NCI-H2081 (cell line): ENCODE results near the gene CLEC18A.
A peak's percentile ranks its signal among the peaks of the same experiment; 100 is the strongest.
"Not testable (repeated sequence)": the region's sequence is repeated elsewhere in the genome, so short reads cannot be mapped to it uniquely, and the experiment has no call there.

ENCODE experiments used
- DNase-seq, 2 experiments: peaks; one replicate each; lab custom pipeline; 2025; lab: John Stamatoyannopoulos, UW

CLEC18A gene

GRCh38 chr16:69951017-69951671 is at the start of gene CLEC18A:
Gene CLEC18A, plus strand, starts transcription at chr16:69951334. Its CDS starts 33 bp downstream, at chr16:69951367.
- DNase-seq: not testable (repeated sequence)

- no peak for DNase-seq
Measured at GRCh38 chr16:69903865-69904415, 47.2 kb upstream of the CLEC18A start.

- no peak for DNase-seq
Measured at GRCh38 chr16:69904495-69905170, 46.5 kb upstream of the CLEC18A start.

- no peak for DNase-seq
Measured at GRCh38 chr16:69905171-69905555, 46.0 kb upstream of the CLEC18A start.

- DNase-seq: no peak
Measured at GRCh38 chr16:69906838-69907401, 44.2 kb upstream of the CLEC18A start.

- DNase-seq: no peak
Measured at GRCh38 chr16:69909043-69909442, 42.1 kb upstream of the CLEC18A start.

GRCh38 chr16:69909760-69910159 is 41.4 kb upstream of the CLEC18A start:
- peak in 1 of 2 experiments; percentile 8 for DNase-seq

GRCh38 chr16:69910964-69911363 is 40.2 kb upstream of the CLEC18A start:
- no peak for DNase-seq

GRCh38 chr16:69916462-69916861 is 34.7 kb upstream of the CLEC18A start:
- DNase-seq: no peak

- no peak for DNase-seq
Measured at GRCh38 chr16:69917311-69917710, 33.8 kb upstream of the CLEC18A start.

- DNase-seq: no peak
Measured at GRCh38 chr16:69917739-69918138, 33.4 kb upstream of the CLEC18A start.

GRCh38 chr16:69918241-69918640 is 32.9 kb upstream of the CLEC18A start:
- no peak for DNase-seq

- DNase-seq: no peak
Measured at GRCh38 chr16:69921127-69921526, 30.0 kb upstream of the CLEC18A start.

- DNase-seq: no peak
Measured at GRCh38 chr16:69922200-69922599, 28.9 kb upstream of the CLEC18A start.

- no peak for DNase-seq
Measured at GRCh38 chr16:69924041-69924775, 26.9 kb upstream of the CLEC18A start.

- no peak for DNase-seq
Measured at GRCh38 chr16:69924777-69925191, 26.4 kb upstream of the CLEC18A start.

GRCh38 chr16:69925311-69925710 is 25.8 kb upstream of the CLEC18A start:
- no peak for DNase-seq

GRCh38 chr16:69926241-69926640 is 24.9 kb upstream of the CLEC18A start:
- DNase-seq: no peak

- no peak for DNase-seq
Measured at GRCh38 chr16:69927056-69927757, 23.9 kb upstream of the CLEC18A start.

- DNase-seq: no peak
Measured at GRCh38 chr16:69928856-69929400, 22.2 kb upstream of the CLEC18A start.

- DNase-seq: no peak
Measured at GRCh38 chr16:69929480-69929879, 21.7 kb upstream of the CLEC18A start.
